ENCODE data around the gene BMP8B. TPM values are rescaled to one million over a fixed set of nuclear protein-coding genes. Genes with fewer than 3 reads are reported as not detected.

Gene BMP8B
- polyA plus RNA-seq, 2 of the 4 experiments (the other 2 are of a cell fraction) = 2.5 to 3.1 TPM

DNA sequence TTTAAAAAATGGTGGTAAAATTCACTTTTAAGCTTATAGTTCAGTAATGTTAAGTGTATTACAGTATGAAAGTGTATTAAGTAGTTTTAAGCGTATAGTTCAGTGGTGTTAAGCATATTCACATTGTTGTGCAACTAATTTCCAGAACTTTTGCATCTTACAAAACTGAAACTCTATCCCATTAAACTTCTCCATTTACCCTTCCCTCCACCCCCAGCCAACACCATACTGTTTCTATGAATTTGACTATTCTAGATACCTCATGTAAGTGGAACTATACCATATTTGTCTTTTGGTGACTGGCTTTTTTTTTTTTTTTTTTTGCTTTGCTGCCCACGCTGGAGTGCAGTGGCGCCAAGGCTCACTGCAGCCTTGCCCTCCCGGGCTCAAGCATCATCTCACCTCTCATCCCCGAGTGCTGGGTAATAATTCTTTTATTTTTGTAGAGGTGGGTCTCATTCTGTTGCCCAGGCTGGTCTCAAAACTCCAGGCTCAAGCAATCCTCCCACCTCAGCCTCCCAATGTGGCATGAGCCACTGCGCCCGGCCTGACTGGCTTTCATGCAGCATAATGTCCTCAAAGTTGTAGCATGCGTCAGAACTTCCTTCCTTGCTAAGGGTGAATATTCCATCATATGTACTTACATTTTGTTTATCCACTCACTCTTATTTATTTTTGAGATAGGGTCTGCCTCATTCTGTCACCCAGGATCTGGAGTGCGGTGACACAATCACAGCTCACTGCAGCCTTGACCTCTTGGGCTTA lies 45.1 kb upstream of the BMP8B start:
- no peak overlapping the region for H3K4me3 ChIP-seq
- FAIRE-seq = no peak
- ChIA-PET POLR2A (no interaction called here), CTCF (interaction anchor here (1.0 to 1.6 kb wide), 2 partner anchors 10 to 140 kb away, joined by 3 to 4 read pairs; no protein-coding TSS in a partner anchor)
- H3K27ac ChIP-seq = no peak overlapping the region
- 93% methylated on average over 7 of the region's 9 CpGs for WGBS (ENCODE audit: missing lambda C conversion rate)
- no peak overlapping the region for H3K4me2 ChIP-seq
- DNase-seq (ENCODE audit: low read depth in 1 of 2, low spot score in 1 of 2) = no peak
- no peaks in the 10 kb centered on the region for H3K9me3 ChIP-seq
- no peaks in the 10 kb centered on the region for H3K4me1 ChIP-seq
- TF ChIP-seq FOSL2 (IDR thresholded peaks at IDR 0.05) = no peak
- no peak for TF ChIP-seq FOSL2 (CRISPR knock-in tag; IDR thresholded peaks at IDR 0.05)
- TF ChIP-seq PHF8 (IDR thresholded peaks at IDR 0.05; ENCODE audit: borderline replicate concordance, low read depth) = no peak
- TF ChIP-seq KDM1A (IDR thresholded peaks at IDR 0.05; ENCODE audit: low read depth) = no peak
- TF ChIP-seq, protein P1, sequence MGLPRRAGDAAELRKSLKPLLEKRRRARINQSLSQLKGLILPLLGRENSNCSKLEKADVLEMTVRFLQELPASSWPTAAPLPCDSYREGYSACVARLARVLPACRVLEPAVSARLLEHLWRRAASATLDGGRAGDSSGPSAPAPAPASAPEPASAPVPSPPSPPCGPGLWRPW (IDR thresholded peaks at IDR 0.05) = no peak
- TF ChIP-seq POLR2AphosphoS2 (conservative IDR thresholded peaks at IDR 0.05; ENCODE audit: low read length) = no peak
- no peak for ATAC-seq

DNA sequence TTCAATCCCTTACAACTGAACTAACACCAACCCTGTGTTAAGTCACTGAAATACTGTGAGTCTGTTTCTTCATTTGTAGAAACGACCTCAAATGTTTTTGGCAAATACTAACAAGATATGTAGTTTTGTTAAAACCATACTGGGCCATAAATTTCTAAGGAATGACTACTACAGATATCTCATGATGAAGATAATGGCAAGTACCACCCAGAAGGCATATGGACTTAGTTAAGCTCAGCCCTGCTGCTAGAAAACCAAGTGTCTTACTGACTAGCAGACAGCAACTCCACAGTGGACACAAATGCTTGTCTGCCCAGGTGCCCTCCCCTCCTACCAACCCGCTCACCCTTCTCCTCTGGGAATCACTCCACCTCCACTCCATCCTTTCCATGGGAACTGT lies 44.5 kb upstream of the BMP8B start:
- 58% methylated on average over 2 of the region's 2 CpGs for WGBS (ENCODE audit: missing lambda C conversion rate)
- Histone ChIP-seq H3K9me3 (no peaks in the 10 kb centered on the region), H3K4me3 (no peak overlapping the region), H3K4me2 (no peak overlapping the region), H3K4me1 (no peaks in the 10 kb centered on the region), H3K27ac (no peak overlapping the region)
- DNase-seq (ENCODE audit: low read depth in 1 of 2, low spot score in 1 of 2) = no peak
- FAIRE-seq = no peak
- no peak for ATAC-seq
- TF ChIP-seq RARB (CRISPR knock-in tag; IDR thresholded peaks at IDR 0.05) (no peak), FOSB (CRISPR knock-in tag; IDR thresholded peaks at IDR 0.05) (no peak), POLR2A (IDR thresholded peaks at IDR 0.05; ENCODE audit: low read length) (no peak), CEBPB (IDR thresholded peaks at IDR 0.05) (no peak), EP300 (IDR thresholded peaks at IDR 0.05) (no peak), ZC3H11A (IDR thresholded peaks at IDR 0.05) (no peak), ZSCAN20 (CRISPR knock-in tag; IDR thresholded peaks at IDR 0.05) (no peak), ESRRA (IDR thresholded peaks at IDR 0.05; ENCODE audit: borderline replicate concordance, low read length) (no peak), NPAS2 (CRISPR knock-in tag; IDR thresholded peaks at IDR 0.05; ENCODE audit: borderline replicate concordance) (no peak), EHF (CRISPR knock-in tag; IDR thresholded peaks at IDR 0.05) (no peak)
- TF ChIP-seq, protein P2, sequence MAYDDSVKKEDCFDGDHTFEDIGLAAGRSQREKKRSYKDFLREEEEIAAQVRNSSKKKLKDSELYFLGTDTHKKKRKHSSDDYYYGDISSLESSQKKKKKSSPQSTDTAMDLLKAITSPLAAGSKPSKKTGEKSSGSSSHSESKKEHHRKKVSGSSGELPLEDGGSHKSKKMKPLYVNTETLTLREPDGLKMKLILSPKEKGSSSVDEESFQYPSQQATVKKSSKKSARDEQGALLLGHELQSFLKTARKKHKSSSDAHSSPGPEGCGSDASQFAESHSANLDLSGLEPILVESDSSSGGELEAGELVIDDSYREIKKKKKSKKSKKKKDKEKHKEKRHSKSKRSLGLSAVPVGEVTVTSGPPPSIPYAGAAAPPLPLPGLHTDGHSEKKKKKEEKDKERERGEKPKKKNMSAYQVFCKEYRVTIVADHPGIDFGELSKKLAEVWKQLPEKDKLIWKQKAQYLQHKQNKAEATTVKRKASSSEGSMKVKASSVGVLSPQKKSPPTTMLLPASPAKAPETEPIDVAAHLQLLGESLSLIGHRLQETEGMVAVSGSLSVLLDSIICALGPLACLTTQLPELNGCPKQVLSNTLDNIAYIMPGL (CRISPR knock-in tag; IDR thresholded peaks at IDR 0.05; ENCODE audit: borderline replicate concordance) = no peak
- TF ChIP-seq, protein P3, sequence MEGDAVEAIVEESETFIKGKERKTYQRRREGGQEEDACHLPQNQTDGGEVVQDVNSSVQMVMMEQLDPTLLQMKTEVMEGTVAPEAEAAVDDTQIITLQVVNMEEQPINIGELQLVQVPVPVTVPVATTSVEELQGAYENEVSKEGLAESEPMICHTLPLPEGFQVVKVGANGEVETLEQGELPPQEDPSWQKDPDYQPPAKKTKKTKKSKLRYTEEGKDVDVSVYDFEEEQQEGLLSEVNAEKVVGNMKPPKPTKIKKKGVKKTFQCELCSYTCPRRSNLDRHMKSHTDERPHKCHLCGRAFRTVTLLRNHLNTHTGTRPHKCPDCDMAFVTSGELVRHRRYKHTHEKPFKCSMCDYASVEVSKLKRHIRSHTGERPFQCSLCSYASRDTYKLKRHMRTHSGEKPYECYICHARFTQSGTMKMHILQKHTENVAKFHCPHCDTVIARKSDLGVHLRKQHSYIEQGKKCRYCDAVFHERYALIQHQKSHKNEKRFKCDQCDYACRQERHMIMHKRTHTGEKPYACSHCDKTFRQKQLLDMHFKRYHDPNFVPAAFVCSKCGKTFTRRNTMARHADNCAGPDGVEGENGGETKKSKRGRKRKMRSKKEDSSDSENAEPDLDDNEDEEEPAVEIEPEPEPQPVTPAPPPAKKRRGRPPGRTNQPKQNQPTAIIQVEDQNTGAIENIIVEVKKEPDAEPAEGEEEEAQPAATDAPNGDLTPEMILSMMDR (IDR thresholded peaks at IDR 0.05) = no peak
- TF ChIP-seq, protein P4, sequence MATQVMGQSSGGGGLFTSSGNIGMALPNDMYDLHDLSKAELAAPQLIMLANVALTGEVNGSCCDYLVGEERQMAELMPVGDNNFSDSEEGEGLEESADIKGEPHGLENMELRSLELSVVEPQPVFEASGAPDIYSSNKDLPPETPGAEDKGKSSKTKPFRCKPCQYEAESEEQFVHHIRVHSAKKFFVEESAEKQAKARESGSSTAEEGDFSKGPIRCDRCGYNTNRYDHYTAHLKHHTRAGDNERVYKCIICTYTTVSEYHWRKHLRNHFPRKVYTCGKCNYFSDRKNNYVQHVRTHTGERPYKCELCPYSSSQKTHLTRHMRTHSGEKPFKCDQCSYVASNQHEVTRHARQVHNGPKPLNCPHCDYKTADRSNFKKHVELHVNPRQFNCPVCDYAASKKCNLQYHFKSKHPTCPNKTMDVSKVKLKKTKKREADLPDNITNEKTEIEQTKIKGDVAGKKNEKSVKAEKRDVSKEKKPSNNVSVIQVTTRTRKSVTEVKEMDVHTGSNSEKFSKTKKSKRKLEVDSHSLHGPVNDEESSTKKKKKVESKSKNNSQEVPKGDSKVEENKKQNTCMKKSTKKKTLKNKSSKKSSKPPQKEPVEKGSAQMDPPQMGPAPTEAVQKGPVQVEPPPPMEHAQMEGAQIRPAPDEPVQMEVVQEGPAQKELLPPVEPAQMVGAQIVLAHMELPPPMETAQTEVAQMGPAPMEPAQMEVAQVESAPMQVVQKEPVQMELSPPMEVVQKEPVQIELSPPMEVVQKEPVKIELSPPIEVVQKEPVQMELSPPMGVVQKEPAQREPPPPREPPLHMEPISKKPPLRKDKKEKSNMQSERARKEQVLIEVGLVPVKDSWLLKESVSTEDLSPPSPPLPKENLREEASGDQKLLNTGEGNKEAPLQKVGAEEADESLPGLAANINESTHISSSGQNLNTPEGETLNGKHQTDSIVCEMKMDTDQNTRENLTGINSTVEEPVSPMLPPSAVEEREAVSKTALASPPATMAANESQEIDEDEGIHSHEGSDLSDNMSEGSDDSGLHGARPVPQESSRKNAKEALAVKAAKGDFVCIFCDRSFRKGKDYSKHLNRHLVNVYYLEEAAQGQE (IDR thresholded peaks at IDR 0.05) = no peak
- ChIA-PET CTCF (interaction anchor here (1.0 to 1.2 kb wide), 2 partner anchors 9 to 86 kb away, joined by 3 read pairs; no protein-coding TSS in a partner anchor), POLR2A (no interaction called here)
